Activated T-cell treated with anti-CD3 and anti-CD28 coated beads for 1 hour (primary cell): Measurements from ENCODE around the gene CNGA1.

Experiments
- DNase-seq: peaks from one replicate; pipeline ENCODE4 v3.0.0-alpha.2; 2020; ENCODE audit warnings: low read depth

Gene CNGA1

DNA sequence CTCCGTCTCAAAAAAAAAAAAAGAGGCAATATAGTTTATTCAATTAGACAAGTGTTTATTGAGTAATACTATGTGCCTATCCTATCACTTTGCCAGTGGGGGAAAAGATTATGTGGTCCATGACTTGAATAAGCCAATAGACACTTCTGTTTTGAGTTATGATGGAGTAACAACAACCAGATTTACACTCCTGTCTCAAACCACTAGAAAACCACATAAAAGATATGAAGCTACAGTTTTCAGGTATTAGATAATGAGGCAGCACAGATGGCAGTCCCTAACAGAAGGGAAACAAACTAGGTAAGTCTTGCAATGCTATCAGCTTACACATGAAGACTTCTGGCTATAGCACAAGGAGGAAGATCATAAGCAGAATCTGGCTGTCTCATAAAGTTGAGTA lies 124.6 kb downstream of the CNGA1 start:
- DNase-seq: no peak
